Activated CD8-positive, alpha-beta memory T cell treated with anti-CD3 and anti-CD28 coated beads, Interleukin-2, amount 50 U/mL, for 1 hour (primary cell): ENCODE measurements around the gene VPS37C.
"Not testable (repeated sequence)": the region's sequence is repeated elsewhere in the genome, so short reads cannot be mapped to it uniquely, and the experiment has no call there.

Experiments
- DNase-seq: peaks from one replicate; pipeline ENCODE4 v3.0.0-alpha.2; 2020; ENCODE audit errors: extremely low read depth

Gene VPS37C

DNA sequence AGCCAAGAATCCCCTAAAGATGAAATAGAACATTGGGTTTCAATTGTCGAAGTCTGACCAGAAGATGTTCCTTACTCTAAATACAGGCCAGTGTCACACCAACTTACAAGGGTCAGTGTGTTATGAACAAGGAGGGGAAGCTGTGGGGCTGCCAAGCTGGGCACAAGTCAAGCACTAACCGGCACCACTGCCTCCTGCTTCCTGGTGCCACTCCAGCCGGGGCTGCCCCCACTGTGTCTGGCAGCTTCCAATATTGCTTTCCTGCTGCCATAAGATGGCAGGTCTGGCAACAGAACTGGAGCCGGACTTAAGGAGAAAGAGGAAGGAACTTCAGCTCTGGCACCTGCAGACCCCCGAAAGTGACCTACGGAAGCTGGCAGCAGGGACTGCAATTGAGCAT lies 13.7 kb upstream of the VPS37C start:
- no peak for DNase-seq

DNA sequence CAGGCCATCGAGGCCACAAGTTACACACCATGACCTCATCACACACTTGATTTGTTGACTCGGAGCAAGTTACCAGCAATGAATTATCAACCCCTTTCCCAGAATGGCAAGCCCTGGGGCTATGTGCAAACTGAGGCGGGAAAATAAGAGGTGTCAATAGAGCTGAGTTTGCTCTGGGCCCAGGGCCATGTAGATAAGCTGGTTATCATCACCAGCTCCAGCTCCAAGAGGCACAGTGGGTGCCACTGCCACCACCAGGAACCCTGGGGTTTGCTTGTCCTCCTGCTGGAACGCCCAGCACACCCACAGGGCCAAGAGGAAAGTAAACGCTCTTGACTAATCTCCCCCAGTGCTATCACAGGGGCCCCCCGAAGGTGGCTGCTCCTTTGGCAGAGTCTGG lies 13.0 kb upstream of the VPS37C start:
- no peak for DNase-seq

DNA sequence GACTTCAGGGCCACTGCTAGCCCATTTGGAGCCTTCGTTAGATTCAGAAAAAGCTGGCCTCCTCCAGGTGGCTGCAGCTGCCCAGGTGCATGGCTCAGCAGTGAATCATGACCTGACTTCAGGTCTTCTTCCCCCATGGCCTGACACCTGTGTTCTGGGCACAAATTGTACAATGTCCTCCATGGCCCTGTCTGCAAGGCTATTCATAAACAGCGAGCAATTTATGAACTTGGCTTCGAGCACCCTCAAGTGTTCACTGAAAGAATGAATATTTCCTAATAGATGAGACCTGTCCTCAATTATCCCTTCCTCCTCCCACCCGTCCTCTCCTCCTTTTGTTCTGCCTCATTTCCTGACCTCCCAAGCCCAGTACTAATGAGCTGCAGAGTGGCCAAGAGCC lies 12.2 kb upstream of the VPS37C start:
- no peak for DNase-seq

DNA sequence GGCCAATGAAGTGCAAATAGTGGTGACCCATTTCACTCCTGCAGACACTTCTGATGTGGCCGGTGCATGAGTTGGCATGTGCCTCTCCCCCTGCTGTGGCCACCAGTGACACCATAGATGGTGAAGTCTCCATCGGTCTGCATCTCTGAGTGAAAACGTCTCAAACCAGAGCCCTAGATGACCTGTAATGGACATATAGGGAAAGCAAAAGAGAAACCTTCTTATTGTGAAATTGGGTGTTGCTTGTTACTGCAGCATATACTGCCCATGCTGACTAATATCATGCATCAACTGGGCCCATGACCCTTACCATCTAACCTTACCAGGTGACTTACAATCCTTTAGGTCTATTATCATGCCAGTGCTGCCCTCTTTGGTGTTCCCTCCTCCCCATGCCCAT lies 11.7 kb upstream of the VPS37C start:
- no peak for DNase-seq

DNA sequence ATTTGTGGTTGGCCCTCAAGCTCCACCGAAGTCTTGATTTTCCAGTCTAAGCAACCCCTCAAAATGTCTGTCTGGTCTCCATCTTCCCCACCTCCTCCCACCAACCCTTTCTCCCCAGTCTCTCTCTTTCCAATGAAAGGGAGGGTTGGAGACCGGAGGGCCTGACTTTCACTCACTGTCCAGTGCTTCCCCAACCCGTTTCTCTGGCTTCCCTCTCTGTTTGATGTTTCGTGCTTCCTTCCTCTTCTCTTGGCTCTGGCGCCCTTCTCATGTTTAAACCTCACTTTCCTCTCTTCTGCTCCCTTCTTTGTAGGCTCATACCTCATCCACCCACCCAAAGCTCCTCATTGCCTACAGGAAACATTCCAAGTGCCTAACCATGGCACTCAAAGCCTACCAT lies 11.1 kb upstream of the VPS37C start:
- no peak for DNase-seq

DNA sequence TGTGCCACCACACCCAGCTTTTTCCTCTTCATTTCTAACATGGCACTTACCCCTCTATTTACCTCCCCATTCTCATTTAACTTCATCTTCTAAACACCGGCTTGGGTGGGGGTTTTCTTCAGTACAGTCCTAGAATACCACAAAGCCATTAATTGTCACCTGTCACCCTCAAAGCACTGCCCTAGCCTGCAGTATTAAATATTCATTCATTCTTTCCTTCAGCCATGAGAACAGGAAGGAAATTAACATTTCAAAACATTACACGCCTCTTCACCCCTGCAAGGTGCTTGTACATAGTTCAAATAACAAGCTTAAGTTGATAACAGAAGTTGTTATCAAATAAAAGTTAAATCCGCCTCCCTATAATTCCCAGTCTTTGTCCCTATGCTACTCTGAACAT lies 10.7 kb upstream of the VPS37C start:
- no peak for DNase-seq

DNA sequence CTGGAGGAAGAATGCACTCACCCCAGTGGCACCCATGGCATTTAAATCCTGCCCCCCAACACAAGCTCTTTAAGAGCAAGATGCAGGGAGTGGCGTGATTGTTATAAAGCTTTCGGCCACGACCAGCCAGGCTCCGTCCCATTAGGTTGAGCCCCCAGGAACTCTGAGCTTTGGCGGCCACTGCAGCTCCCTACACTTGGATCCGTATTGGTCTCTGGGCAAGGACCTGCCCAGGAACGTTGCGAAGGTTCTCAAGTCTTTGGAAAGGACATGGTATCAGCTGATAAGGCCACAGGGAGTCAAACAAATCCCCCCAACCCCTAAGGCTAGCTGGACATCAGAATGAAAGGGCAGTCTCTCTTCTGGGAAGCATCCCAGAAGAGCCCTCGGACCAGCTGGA lies 9.3 kb upstream of the VPS37C start:
- no peak for DNase-seq

DNA sequence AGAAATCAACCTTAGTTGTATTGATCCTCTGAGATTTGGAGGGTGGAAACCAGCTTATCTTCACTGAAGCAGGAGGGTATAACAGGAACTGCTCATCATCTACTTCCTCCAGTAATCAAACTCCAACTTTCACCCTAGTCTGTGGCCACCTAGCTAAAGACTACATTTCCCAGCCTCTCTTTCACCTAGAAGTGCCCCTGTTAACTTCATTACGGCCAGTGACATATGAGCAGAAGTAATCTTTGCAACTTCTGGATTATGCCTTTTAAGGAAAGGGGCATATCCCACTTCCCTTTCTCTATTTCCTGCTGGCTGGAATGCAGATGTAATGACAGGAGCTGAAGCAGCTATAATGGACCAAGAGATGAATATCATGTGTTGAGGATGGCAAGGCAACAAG lies 7.6 kb upstream of the VPS37C start:
- DNase-seq = no peak

DNA sequence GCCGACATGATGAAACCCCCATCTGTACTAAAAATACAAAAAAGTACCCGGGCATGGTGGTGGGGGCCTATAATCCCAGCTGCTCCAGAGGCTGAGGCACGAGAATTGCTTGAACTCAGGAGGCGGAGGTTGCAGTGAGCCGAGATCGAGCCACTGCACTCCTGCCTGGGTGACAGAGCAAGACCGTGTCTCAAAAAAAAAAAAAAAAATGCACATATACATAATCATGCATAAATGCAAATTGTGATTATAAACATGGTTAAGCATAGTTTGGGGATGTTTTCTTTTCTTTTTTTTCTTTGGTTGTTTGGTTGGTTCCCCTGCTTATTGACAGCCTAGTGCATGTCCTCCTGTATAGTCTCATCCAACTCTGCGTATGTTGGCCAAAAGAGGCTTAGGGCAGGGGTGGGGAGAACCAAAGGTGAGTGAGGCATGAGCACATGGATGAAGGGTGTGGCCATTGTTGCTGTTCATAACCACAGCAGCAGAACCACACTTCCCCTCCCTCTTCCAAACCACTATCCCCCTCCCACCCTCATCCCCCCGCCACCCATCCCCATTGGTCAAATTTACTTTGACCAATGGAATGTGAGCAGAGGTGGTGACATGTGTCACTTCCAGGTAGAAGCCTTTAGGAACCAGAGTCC lies 6.9 kb upstream of the VPS37C start:
- no peak for DNase-seq

DNA sequence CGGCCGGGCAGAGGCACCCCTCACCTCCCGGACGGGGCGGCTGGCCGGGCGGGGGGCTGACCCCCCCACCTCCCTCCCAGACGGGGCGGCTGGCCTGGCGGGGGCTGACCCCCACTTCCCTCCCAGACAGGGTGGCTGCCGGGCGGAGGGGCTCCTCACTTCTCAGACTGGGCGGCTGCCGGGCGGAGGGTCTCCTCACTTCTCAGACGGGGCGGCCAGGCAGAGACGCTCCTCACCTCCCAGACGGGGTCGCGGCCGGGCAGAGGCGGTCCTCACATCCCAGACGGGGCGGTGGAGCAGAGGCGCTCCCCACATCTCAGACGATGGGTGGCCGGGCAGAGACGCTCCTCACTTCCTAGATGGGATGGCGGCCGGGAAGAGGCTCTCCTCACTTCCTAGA lies 5.1 kb upstream of the VPS37C start:
- DNase-seq = not testable (repeated sequence)

DNA sequence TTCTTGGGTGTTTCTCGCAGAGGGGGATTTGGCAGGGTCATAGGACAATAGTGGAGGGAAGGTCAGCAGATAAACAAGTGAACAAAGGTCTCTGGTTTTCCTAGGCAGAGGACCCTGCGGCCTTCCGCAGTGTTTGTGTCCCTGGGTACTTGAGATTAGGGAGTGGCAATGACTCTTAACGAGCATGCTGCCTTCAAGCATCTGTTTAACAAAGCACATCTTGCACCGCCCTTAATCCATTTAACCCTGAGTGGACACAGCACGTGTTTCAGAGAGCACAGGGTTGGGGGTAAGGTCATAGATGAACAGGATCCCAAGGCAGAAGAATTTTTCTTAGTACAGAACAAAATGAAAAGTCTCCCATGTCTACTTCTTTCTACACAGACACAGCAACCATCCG lies 4.6 kb upstream of the VPS37C start:
- not testable (repeated sequence) for DNase-seq

DNA sequence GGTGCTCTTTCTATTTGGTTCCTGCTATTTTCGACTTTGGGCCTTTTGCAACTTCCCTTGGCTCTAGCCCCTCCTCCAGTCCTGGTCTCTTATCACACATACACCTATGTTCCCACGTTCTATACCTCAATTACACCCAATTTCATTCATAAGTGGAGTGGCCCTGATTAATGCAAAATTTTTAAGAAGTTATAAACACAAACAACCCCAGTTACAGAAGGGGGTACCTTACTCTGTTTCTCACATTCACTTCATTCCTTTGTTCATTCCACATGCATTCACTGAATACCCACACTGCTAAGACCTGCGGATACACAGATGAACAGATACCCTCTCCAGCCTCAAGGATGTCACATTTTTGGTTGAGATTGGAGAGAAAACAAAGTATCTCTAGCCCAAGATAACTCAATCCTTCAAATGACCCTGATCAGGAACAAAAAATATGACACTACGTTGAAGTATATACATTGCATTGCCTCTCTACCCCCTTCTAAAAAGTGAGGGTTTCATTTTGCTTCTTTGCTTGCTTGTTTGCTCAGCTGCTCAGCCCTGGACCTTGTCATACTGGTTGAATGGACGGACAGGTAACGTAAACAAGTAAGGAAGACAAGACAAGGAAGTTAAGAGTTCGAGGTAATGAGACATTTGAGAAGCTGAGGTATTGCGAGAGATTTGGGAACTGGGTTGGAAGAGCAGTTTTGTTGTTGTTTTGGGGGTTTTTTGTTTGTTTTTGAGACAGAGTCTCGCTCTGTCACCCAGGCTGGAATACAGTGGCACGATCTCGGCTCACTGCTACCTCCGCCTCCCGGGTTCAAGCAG lies 3.6 kb upstream of the VPS37C start:
- no peak for DNase-seq

DNA sequence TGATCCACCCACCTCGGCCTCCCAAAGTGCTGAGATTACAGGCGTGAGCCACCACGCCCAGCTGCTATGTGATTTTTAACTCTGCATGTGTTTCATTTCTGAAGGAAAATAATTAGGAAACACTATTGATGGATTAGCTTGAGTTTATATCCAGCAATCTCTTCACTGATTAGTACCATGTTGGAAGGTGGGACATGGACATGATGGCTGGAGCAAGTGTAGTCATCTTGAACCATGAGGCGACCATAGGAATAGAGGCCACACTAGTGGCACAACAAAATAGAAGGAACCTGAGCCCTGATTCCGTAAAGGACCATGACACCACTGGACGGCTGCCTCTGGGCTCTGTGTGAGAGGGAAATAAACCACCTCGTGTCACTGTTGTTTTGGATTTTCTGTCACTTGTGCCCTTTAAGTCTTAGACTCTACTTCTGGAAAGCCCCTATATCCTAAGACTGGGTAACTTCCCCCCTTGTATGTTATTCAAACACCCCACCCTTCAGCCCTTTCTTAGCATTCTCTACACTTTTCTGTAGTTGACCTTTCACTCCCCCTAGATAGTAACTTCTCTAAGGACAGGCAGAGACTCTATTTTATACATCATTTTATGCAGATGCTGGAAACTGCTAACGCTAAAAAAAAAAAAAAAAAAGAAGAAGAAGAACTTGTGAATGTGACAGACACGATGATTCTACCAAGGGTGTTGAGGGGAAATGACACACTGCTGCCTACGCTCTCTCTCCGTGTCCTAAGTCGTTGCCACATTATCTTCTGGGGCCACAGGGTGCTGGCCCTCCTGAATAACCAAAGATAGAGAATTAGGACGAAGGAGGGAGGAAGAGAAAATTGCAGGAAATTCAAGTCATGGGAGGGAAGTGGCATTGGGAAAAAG lies 2.7 kb upstream of the VPS37C start:
- no peak for DNase-seq

DNA sequence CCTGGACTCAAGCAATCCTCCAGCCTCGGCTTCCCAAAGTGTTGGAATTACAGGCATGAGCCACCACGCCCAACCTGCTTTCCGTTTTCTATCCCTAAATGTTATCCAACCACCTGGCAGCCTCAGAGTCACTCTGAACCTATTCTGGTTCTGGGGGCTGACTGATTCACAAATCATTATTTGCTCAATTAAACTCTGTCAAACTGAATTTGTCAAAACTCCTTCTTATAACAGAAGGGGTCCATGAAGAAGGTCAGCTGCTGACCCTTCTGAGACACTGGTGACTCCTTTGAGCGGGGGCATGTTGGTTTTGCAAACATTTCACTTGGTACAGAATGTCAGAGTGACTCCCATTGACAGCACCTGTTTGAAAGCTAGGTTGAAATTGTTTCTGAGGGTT lies 1.8 kb upstream of the VPS37C start:
- DNase-seq = no peak

DNA sequence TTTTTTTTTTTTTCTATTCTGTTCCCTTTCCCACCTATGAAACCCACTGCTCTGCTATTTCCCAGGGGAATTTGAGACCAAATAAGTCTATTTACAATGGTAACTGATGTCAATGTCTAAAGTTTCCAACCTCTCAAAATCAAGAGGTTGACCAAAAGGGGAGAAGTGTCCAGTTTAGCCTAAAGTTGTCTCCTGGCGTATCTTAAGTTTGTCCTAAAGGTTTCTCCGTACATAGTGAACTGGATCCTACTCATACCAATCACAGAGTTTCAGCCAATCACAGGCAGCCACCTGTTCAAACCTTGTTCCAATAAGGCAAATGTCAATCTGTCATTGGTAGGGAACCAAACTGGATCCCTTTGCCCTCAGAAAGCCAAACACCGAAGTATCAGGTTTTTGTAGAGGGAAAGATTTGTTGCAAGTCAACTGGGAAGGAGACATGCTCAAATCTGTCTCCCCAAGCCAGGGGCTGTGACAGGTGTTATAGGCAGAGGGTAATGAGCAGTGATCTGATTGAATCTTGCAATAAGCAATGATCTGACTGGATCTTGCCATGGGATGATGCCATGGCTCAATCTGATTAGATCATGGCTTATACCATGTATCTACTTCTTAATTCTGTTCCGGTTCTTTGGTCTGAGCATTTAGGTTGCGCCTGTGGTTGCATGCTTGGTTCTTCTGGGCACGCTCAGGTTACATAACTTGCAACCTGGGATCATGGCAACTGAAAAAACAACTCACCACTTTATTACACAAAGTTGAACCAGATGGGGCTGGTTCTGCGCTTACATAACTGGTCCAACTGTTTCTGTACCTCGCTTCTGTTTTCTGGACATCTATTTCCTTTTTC lies 1.1 kb upstream of the VPS37C start:
- no peak for DNase-seq

DNA sequence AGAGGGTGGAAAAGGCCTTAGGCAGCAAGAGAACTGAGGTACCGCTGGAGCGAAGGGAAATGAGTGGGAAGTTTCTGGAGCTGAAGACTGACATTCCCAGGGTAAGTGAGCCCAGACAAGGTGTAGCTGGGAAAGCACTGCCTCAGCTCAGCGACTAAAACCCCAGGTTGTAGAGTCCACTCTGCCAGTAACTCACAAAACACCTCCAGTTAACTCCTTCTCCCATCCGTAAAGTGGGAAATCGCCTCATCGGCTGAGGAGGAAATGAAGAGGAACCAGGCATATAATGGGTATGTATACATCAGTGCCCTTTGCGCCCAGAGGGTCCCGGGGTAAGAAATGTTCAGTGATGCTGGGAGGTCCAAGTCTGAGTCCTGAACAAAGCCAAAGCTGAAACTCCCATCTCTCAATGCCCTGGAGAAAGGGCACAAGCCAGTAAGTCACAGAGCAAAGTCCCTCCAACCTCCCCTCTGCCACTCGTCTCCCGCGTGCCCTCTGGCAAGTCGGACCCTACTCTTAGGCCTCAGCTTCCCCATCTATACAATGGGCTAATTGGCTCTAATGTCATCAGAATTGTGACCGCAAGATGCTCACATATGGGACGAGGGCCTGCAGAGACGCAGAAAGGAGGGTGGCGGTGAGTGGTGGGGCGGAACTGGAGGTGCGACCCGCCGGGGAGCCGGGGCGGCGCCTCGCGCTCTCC lies 588 bp downstream of the VPS37C start:
- no peak for DNase-seq

DNA sequence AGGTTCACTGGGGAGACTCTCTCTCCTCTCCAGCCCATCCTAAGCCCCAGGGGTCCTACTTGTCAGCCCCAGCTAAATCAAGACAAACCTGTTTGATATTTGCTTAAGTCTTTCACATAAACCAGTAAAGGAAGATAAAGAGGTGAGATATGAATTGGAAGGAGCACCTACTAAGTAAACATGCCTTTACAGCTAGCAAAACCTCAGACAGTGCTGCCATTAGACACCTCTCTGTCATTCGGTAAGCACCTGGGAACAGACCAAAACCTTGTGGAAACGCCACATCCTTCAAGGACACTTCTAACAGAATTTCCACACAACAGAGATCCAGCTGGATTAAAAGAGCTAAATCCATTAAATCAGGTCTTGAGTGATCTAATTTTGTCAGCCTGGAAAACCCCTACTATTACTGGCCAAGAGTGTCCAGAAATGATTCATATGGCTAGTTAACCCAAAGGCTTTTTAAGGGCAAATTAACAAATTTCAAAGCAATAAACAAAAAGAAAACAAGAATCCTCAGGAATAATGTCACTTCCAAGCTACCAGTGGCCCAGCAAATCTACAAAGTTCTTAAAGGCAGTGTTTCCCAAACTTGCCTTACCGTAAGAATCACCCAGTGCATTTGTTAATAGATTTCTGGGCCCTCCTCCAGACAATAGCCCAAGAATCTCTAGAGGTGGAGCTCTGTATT lies 2.4 kb downstream of the VPS37C start:
- no peak for DNase-seq

DNA sequence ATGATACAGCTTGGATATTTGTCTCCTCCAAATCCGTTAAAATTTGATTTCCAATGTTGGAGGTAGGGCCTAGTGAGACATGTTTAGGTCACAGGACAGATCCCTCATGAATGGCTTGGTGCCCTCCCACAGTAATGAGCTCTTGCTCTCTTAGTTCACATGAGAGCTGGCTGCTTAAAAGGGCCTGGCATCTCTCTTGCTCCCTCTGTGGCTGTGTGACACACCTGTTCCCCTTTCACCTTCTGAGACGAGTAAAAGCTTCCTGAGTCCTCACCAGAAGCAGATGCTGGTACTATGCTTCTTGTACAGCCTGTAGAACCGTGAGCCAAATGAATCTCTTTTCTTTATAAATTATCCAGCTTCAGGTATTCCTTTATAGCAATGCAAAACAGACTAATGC lies 3.5 kb downstream of the VPS37C start:
- no peak for DNase-seq

DNA sequence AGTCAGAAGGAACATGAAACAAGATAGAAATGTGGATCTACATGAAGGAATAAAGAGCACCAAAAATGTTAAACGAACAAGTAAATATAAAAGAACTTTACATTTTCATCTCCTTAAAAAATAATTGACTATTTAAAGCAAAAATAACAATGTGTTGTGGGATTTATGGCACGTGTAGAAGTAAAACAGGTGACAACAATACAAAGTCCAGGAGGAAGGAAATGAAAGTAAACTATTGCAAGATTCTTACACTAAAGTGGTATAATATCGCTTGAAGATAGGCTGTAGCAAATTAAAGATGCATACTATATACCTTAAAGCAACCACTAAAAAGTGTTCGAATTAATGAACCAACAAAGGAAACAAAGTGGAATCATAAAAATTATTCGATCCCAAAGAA lies 5.5 kb downstream of the VPS37C start:
- DNase-seq = no peak

DNA sequence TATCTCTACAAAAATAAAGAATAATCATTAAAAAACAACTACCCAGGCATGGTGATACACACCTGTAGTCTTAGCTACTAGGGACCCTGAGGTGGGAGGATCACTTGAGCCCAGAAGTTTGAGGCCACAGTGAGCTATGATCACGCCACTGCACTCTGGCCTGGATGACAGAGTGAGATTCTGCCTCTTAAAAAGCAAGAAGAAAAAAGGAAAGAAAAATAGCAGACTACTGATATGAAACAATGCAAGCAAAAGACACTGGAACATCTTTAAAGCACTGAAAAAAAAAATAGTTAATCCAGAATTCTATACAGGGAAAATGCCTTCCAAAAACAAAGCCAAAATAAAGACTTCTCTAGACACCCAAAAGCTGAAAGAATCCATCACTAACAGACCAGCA lies 5.9 kb downstream of the VPS37C start:
- no peak for DNase-seq

DNA sequence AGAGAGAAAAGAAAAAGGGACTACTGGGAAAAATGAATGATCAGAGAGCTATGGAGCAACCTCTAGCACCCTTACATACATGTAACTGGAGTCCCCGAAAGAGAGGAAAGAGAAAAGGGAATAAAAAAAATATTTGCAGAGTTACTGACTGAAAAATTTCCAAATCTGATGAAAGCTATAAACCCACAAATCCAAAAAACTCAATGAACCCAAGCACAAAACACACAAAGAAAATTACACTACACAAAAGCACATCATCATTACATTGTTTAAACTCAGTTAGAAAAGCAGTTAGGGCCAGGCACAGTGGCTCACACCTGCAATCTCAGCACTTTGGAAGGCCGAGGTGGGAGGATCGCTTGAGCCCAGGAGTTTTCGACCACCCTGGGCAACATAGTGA lies 6.7 kb downstream of the VPS37C start:
- DNase-seq = no peak
